ENCODE data around the gene ALOX12. TPM values are rescaled to one million over a fixed set of nuclear protein-coding genes. Genes with fewer than 3 reads are reported as not detected.

ALOX12 gene
- total RNA-seq, 2 donors from 2014 or later: not detected

DNA sequence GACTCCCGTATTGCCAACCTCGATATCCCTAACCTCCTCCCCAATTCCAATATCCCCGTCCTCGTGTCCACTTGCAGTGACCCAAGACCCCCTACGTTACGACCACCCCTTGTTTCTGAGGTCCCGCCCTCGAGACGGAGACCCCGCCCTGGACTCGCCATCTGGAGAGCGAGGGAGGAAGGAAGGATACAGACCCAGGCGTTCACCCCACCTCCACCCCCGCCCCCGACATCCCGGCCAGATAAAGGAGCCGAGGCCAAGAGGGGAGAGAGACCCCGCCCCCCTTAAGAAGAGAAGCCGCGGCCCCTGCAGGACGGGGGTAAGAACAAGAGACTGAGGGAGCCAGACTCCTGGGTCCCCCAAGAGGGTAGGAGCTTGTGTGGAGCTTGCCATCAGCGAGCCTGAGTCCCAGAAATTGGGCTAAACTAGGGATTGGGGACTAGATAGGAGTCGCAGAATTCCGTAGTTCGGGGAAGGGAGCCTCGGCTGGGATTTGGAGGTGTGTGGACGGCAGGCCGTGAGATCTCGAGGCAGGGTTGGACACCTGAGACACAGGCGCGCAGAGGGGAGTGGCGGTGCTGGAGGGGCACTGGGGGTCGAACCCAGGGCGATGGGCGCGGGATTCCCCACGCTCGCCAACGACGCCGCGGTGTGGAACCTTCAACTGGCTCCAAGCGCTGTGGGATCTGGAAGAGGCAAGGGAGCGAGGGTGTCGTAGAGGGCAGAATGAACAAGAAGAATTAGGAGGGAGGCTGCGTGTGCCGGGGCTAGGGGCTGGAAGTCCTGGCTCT, 27.1 kb downstream of the ALOX12 start, which contains the start of gene BCL6B:
Gene BCL6B, plus strand, starts transcription at position 270 of the 791 bp plus-strand sequence. CDS start 622 bp downstream, outside the sequence.
- no peak for ATAC-seq (replicated peaks)

DNA sequence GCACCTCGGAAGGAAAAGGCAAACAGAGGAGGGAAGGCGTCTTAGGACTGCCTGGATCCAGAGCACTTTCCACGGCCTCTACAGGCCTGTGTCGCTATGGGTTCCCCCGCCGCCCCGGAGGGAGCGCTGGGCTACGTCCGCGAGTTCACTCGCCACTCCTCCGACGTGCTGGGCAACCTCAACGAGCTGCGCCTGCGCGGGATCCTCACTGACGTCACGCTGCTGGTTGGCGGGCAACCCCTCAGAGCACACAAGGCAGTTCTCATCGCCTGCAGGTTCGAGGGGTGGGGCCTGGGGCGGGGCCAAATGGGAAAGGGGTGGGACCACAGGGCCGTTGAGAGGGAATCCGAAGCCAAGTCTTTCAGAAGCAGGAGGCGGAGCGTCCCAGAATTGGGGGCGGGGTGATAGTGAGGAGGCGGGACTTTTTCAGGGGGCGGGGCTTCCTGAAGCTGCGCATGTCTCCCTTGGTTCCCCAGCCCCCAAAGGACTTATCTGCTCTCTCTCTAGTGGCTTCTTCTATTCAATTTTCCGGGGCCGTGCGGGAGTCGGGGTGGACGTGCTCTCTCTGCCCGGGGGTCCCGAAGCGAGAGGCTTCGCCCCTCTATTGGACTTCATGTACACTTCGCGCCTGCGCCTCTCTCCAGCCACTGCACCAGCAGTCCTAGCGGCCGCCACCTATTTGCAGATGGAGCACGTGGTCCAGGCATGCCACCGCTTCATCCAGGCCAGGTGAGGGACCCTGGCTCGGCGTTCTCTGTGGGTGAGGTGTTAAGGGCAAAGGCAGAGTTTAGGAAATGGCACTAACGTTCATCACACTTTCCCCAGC, 27.9 kb downstream of the ALOX12 start:
- peak overlapping the region; percentile 90 for H3K27ac Mint-ChIP-seq
- ATAC-seq (replicated peaks): peak; percentile 81
- peak overlapping the region; percentile 87 for H3K4me3 Mint-ChIP-seq
- H3K36me3 Mint-ChIP-seq (ENCODE audit: low read depth): no peaks in the 10 kb centered on the region
- peaks cover 17% of the 10 kb centered on the region for H3K4me1 Mint-ChIP-seq
- H3K27me3 Mint-ChIP-seq: no peaks in the 10 kb centered on the region
- H3K9me3 Mint-ChIP-seq: no peaks in the 10 kb centered on the region

More for the DNA sequence above, 27.1 kb downstream of the ALOX12 start, which contains the start of gene BCL6B:
- H3K27ac Mint-ChIP-seq: peak within 1 kb of the TSS; percentile 90
- H3K9me3 Mint-ChIP-seq: no peaks in the 10 kb centered on the region
- H3K4me3 Mint-ChIP-seq: peak within 1 kb of the TSS; percentile 87
- no peaks in the 10 kb centered on the region for H3K27me3 Mint-ChIP-seq
- H3K4me1 Mint-ChIP-seq: peaks cover 15% of the 10 kb centered on the region
- H3K36me3 Mint-ChIP-seq (ENCODE audit: low read depth): peaks cover under 1% of the 10 kb centered on the region

DNA sequence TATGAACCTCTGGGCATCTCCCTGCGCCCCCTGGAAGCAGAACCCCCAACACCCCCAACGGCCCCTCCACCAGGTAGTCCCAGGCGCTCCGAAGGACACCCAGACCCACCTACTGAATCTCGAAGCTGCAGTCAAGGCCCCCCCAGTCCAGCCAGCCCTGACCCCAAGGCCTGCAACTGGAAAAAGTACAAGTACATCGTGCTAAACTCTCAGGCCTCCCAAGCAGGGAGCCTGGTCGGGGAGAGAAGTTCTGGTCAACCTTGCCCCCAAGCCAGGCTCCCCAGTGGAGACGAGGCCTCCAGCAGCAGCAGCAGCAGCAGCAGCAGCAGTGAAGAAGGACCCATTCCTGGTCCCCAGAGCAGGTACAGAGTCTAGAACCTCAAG, 28.5 kb downstream of the ALOX12 start:
- H3K9me3 Mint-ChIP-seq: no peaks in the 10 kb centered on the region
- no peaks in the 10 kb centered on the region for H3K36me3 Mint-ChIP-seq (ENCODE audit: low read depth)
- ATAC-seq (replicated peaks): no peak
- H3K27me3 Mint-ChIP-seq: no peaks in the 10 kb centered on the region
- H3K4me3 Mint-ChIP-seq: peak overlapping the region; percentile 87
- no peak overlapping the region for H3K27ac Mint-ChIP-seq
- H3K4me1 Mint-ChIP-seq: peaks cover 21% of the 10 kb centered on the region

DNA sequence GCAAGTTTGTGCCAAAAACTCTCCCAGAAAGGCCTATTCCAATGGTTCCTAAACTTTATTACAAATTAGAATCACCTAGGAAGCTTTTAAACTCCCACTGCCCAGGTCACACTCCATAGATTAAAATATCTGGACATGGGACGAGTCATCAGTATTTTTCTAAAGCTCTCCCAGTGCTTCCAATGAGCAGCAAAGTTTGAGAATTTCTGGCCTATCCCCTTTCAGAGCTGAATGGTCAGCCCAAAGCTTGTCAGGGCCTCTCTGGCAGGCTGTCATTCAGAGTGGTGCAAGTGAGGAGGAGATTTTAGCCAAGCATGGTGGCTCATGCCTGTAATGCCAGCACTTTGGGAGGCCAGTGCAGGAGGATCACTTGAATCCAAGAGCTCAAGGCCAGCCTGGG, 29.4 kb downstream of the ALOX12 start:
- no peak for ATAC-seq (replicated peaks)
- Mint-ChIP-seq H3K4me3 (no peak overlapping the region), H3K27me3 (no peaks in the 10 kb centered on the region), H3K36me3 (ENCODE audit: low read depth) (no peaks in the 10 kb centered on the region), H3K27ac (no peak overlapping the region), H3K9me3 (no peaks in the 10 kb centered on the region), H3K4me1 (peaks cover 30% of the 10 kb centered on the region)

DNA sequence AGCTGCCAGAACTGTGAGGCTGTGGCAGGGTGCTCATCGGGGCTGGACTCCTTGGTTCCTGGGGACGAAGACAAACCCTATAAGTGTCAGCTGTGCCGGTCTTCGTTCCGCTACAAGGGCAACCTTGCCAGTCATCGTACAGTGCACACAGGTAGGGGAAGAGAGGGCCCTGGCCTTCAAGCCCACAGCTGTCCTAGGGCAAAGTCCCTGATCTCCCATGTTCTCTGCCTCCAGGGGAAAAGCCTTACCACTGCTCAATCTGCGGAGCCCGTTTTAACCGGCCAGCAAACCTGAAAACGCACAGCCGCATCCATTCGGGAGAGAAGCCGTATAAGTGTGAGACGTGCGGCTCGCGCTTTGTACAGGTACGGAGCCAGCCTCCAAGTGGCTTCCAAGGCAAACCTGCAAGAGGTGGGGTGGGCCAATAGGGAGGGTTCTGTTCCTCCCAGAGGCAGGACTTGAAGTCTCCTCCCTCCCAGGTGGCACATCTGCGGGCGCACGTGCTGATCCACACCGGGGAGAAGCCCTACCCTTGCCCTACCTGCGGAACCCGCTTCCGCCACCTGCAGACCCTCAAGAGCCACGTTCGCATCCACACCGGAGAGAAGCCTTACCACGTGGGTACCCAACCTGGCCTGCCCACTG, 30.7 kb downstream of the ALOX12 start:
- Mint-ChIP-seq H3K4me1 (peaks cover 35% of the 10 kb centered on the region), H3K27ac (no peak overlapping the region), H3K27me3 (no peaks in the 10 kb centered on the region), H3K4me3 (no peak overlapping the region), H3K36me3 (ENCODE audit: low read depth) (no peaks in the 10 kb centered on the region), H3K9me3 (no peaks in the 10 kb centered on the region)
- ATAC-seq (replicated peaks): no peak

GRCh38 chr17:7027335-7027734, 31.5 kb downstream of the ALOX12 start:
- Mint-ChIP-seq H3K9me3 (no peaks in the 10 kb centered on the region), H3K36me3 (ENCODE audit: low read depth) (no peaks in the 10 kb centered on the region), H3K27ac (no peak overlapping the region), H3K4me3 (no peak overlapping the region), H3K4me1 (peaks cover 37% of the 10 kb centered on the region), H3K27me3 (no peaks in the 10 kb centered on the region)
- ATAC-seq (replicated peaks): no peak

GRCh38 chr17:7029096-7029495, 33.2 kb downstream of the ALOX12 start:
- Mint-ChIP-seq H3K36me3 (ENCODE audit: low read depth) (no peaks in the 10 kb centered on the region), H3K27ac (peak overlapping the region; percentile 74), H3K9me3 (no peaks in the 10 kb centered on the region), H3K27me3 (no peaks in the 10 kb centered on the region), H3K4me3 (peak overlapping the region; percentile 65), H3K4me1 (peaks cover 29% of the 10 kb centered on the region)
- ATAC-seq (replicated peaks): no peak

DNA sequence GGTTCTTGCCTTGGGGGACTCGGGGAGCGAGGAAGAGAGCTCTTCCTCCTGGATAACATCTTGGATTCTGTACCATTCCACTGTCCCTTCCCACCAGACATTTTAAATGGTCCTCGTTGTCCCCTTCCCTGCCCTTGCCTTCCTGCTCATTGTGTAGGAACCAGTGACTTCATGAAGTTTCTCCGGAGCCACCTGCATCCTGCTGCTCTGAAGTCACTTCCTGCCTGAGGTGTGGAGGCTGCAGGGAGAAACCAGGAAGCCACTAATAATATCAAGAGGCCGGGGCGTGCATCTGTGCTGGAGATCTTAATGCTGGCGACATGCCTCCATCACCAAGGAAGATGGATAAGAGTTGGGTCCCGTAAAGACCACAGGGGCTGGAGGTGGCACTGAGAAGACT, 33.8 kb downstream of the ALOX12 start:
- Mint-ChIP-seq H3K27me3 (no peaks in the 10 kb centered on the region), H3K27ac (peak overlapping the region; percentile 74), H3K4me1 (peaks cover 32% of the 10 kb centered on the region), H3K36me3 (ENCODE audit: low read depth) (no peaks in the 10 kb centered on the region), H3K4me3 (peak overlapping the region; percentile 65), H3K9me3 (no peaks in the 10 kb centered on the region)
- ATAC-seq (replicated peaks): peak; percentile 98

GRCh38 chr17:7034955-7035590, 39.2 kb downstream of the ALOX12 start:
- H3K4me1 Mint-ChIP-seq: peaks cover 19% of the 10 kb centered on the region
- peaks cover 13% of the 10 kb centered on the region for H3K36me3 Mint-ChIP-seq (ENCODE audit: low read depth)
- peak; percentile 57 for ATAC-seq (replicated peaks)
- no peaks in the 10 kb centered on the region for H3K9me3 Mint-ChIP-seq
- H3K27me3 Mint-ChIP-seq: no peaks in the 10 kb centered on the region
- H3K4me3 Mint-ChIP-seq: peak overlapping the region; percentile 97
- peak overlapping the region; percentile 99 for H3K27ac Mint-ChIP-seq

DNA sequence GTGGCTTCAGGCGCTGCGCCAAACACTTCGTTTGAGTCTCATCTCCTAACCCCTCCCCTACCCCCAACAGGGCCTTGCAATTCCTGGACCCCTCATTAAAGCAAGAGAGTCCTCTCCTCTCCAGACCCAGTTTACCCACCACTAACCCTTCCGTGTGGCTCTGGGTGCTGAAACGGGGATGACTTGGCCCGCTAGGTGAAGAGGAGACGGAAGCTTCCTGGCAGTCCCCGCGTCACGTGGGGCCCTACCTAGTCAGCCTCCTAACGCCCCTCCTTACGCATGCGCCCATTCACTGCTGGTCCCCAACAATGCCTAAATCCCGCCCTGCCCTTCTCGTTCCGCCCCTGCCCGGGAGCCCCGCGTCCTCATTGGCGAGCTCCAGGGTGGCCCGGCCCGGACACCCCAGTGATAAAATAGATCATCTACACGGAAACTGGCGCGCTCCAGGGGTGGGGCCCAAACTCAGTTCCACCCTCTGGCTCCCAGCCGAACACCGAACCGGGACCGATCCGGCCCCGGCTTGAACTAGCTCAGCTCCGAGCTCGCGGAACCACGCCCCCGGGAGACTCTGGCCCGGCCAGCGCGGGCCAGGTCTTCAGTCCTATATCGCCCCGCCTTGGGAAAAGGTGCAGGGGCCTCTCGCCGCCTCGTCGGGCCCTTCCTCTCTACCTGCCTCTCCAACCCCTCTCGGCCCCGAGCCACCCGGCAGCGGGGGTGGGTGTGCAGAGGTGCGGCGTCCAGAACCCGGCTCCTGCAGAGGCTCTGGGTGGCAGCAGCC, 39.9 kb downstream of the ALOX12 start, which contains the start of gene SLC16A13:
Gene SLC16A13, plus strand, starts transcription at position 425 of the 778 bp plus-strand sequence. CDS start 368 bp downstream, outside the sequence.
- H3K27ac Mint-ChIP-seq: peak within 1 kb of the TSS; percentile 99
- no peaks in the 10 kb centered on the region for H3K9me3 Mint-ChIP-seq
- H3K36me3 Mint-ChIP-seq (ENCODE audit: low read depth): peaks cover 17% of the 10 kb centered on the region
- H3K4me3 Mint-ChIP-seq: peak within 1 kb of the TSS; percentile 97
- H3K4me1 Mint-ChIP-seq: peaks cover 14% of the 10 kb centered on the region
- H3K27me3 Mint-ChIP-seq: no peaks in the 10 kb centered on the region
- peak; percentile 95 for ATAC-seq (replicated peaks)

DNA sequence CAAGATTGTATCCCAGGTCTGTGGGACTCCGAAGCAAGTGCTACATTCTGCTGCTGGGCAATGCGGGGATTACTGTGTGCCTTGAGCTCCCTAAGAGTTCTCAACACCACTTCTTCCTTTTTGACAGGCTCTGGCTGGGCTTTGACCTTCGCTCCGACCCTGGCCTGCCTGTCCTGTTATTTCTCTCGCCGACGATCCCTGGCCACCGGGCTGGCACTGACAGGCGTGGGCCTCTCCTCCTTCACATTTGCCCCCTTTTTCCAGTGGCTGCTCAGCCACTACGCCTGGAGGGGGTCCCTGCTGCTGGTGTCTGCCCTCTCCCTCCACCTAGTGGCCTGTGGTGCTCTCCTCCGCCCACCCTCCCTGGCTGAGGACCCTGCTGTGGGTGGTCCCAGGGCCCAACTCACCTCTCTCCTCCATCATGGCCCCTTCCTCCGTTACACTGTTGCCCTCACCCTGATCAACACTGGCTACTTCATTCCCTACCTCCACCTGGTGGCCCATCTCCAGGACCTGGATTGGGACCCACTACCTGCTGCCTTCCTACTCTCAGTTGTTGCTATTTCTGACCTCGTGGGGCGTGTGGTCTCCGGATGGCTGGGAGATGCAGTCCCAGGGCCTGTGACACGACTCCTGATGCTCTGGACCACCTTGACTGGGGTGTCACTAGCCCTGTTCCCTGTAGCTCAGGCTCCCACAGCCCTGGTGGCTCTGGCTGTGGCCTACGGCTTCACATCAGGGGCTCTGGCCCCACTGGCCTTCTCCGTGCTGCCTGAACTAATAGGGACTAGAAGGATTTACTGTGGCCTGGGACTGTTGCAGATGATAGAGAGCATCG, 42.4 kb downstream of the ALOX12 start:
- no peak for ATAC-seq (replicated peaks)
- Mint-ChIP-seq H3K27ac (peak overlapping the region; percentile 23), H3K9me3 (no peaks in the 10 kb centered on the region), H3K4me3 (peak overlapping the region; percentile 97), H3K27me3 (no peaks in the 10 kb centered on the region), H3K4me1 (peaks cover 7% of the 10 kb centered on the region), H3K36me3 (ENCODE audit: low read depth) (peaks cover 24% of the 10 kb centered on the region)

DNA sequence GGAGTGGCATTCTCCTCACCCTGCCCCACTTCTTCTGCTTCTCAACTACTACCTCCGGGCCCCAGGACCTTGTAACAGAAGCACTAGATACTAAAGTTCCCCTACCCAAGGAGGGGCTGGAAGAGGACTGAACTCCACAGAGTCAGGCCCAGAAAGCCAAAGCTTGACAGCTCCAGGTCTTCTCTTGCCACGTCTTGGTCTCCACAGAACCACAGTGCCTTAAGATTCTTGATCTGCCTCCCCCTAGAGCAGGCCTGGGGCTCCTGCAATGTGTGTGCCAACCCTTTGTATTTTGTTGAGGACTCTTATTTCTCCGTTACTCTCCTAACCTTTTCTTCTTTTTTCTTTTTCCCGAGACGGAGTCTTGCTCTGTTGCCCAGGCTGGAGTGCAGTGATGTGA, 44.0 kb downstream of the ALOX12 start:
- Mint-ChIP-seq H3K36me3 (ENCODE audit: low read depth) (peaks cover 24% of the 10 kb centered on the region), H3K27me3 (no peaks in the 10 kb centered on the region), H3K27ac (no peak overlapping the region), H3K9me3 (no peaks in the 10 kb centered on the region), H3K4me3 (no peak overlapping the region), H3K4me1 (peaks cover 4% of the 10 kb centered on the region)
- no peak for ATAC-seq (replicated peaks)

Data from activated T-helper 17 cell treated with anti-CD3 and anti-CD28 coated beads, Interleukin-2, amount 50 U/mL, for 72 hours (primary cell).